Retina (tissue), 1 donor: ENCODE results near the gene SALL4.

Source experiments
- DNase-seq: peaks from one replicate; pipeline ENCODE4 v3.0.0-alpha.2; 2016

The SALL4 gene

GRCh38 chr20:51734876-51735720 is 67.2 kb downstream of the SALL4 start:
- DNase-seq, result no peak

- DNase-seq, result no peak
Observed at GRCh38 chr20:51733070-51733469, 69.3 kb downstream of the SALL4 start.
